Testis (tissue), 2 donors: ENCODE data around the gene GSTO2.

Source experiments
- POLR2A ChIP-seq: fragments of 450-650 bp; IDR thresholded peaks from one replicate; pipeline ENCODE4 v1.6.1; 2017; ENCODE audit warnings: antibody characterized with exemption, mild to moderate bottlenecking, moderate library complexity
- TF ChIP-seq, protein P1 (sequence below), 3 experiments: fragments of 450-650 bp in 2 of 3; fragments of 200-600 bp in 1 of 3; sonication (generic) in 1 of 3; IDR thresholded peaks; one replicate each; pipeline ENCODE4 v1.5.1; 2016 to 2019; ENCODE audit warnings: antibody characterized with exemption in 3 of 3, mild to moderate bottlenecking in 2 of 3, moderate library complexity in 1 of 3

DNA sequence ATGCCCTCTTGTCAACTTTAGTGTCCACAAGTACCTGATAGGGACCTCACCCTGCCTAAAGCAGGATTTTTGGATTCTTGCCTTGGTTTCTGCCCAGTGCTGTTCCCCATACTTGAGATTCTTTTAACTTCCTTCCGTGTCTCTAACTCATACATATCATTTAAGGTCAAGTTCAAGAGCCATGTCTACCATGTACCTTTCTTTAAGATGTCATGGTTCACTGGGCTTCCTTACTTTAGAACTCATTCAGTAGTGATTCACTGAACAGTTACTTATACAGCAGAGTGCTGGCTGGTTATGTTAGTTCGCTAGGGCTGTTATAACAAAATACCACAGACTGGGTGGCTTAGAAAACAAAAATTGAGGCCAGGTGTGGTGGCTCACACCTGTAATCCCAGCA lies 79.6 kb downstream of the GSTO2 start:
- TF ChIP-seq, protein P1, sequence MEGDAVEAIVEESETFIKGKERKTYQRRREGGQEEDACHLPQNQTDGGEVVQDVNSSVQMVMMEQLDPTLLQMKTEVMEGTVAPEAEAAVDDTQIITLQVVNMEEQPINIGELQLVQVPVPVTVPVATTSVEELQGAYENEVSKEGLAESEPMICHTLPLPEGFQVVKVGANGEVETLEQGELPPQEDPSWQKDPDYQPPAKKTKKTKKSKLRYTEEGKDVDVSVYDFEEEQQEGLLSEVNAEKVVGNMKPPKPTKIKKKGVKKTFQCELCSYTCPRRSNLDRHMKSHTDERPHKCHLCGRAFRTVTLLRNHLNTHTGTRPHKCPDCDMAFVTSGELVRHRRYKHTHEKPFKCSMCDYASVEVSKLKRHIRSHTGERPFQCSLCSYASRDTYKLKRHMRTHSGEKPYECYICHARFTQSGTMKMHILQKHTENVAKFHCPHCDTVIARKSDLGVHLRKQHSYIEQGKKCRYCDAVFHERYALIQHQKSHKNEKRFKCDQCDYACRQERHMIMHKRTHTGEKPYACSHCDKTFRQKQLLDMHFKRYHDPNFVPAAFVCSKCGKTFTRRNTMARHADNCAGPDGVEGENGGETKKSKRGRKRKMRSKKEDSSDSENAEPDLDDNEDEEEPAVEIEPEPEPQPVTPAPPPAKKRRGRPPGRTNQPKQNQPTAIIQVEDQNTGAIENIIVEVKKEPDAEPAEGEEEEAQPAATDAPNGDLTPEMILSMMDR (IDR thresholded peaks at IDR 0.05), result no peak
- TF ChIP-seq POLR2A, result no peak
